K562 (cell line): ENCODE results near the gene CCNB1IP1. TPM values are rescaled to one million over a fixed set of nuclear protein-coding genes. Genes with fewer than 3 reads are reported as not detected.

ENCODE experiments used
- ATAC-seq: fragments of 200-7000 bp; cut with Tn5 transposase; 3 replicates; pipeline ENCODE4 v1.9.1; 2020; ENCODE audit warnings: moderate library complexity
- BruUV-seq: library from RNA; stranded (reverse); fragments of 400-500 nt; replicated peaks from 2 replicates; lab custom pipeline; 2021; lab: Mats Ljungman, UMichigan
- CTCF ChIA-PET: fragments of 300-600 bp; formaldehyde crosslinking; extraction: SDS; loops from one replicate; lab custom pipeline; 2021; ENCODE audit warnings: low intra/inter-chr PET ratio; lab: Yijun Ruan, JAX
- POLR2A ChIA-PET: fragments of 300-600, 350-650 bp; sonication (Branson Sonifier 250); formaldehyde crosslinking; extraction: SDS; loops from one replicate; lab custom pipeline; 2021; ENCODE audit warnings: antibody characterized with exemption, inconsistent platforms; lab: Yijun Ruan, JAX
- DNase-seq, 4 experiments: peaks; one replicate each; pipeline versions ENCODE4 v3.0.0 to v3.0.0-alpha.2; 2011 to 2018; ENCODE audit warnings: low spot score in 3 of 4, mixed read lengths in 3 of 4; ENCODE audit errors: extremely low read depth in 1 of 4
- FAIRE-seq: peaks from 2 replicates; lab custom pipeline; 2011; peaks lifted over from hg19 to GRCh38; lab: Jason Lieb, UNC
- H2AFZ ChIP-seq: 2 replicates; pipeline ENCODE4 v1.6.0; 2011; ENCODE audit warnings: low read depth, low read length, control low read depth, inconsistent platforms
- H3K27ac ChIP-seq: fragments of 200-600 bp; 3 replicates; pipeline ENCODE4 v1.8.0; 2011; ENCODE audit warnings: low read depth, mild to moderate bottlenecking, control low read depth, inconsistent platforms, low read length, moderate library complexity, mixed read lengths; ENCODE audit errors: extremely low read depth
- H3K27me3 ChIP-seq, 2 experiments: fragments of 300-600 bp in 1 of 2; 2 replicates in 1 of 2; 3 replicates in 1 of 2; pipeline versions ENCODE4 v1.6.0 to v1.8.0; 2011; ENCODE audit warnings: inconsistent platforms in 2 of 2, low read length in 2 of 2, mild to moderate bottlenecking in 1 of 2, mixed read lengths in 1 of 2, moderate library complexity in 1 of 2; ENCODE audit not compliant: control insufficient read depth in 2 of 2, insufficient read depth in 2 of 2
- H3K36me3 ChIP-seq: fragments of 300-600 bp; 3 replicates; pipeline ENCODE4 v1.8.0; 2011; ENCODE audit warnings: mild to moderate bottlenecking, low read length, inconsistent platforms; ENCODE audit not compliant: control insufficient read depth, insufficient read depth
- H3K4me1 ChIP-seq, 2 experiments: fragments of 200-600 bp in 1 of 2; replicated peaks in 1 of 2; 2 replicates in 1 of 2; 3 replicates in 1 of 2; pipeline versions ENCODE4 v1.5.1 to v1.8.0; 2011; ENCODE audit warnings: inconsistent platforms in 2 of 2, low read length in 2 of 2, mild to moderate bottlenecking in 1 of 2, mixed read lengths in 1 of 2, moderate library complexity in 1 of 2; ENCODE audit not compliant: control insufficient read depth in 2 of 2, insufficient read depth in 2 of 2
- H3K4me2 ChIP-seq: 2 replicates; pipeline ENCODE4 v1.6.1; 2011; ENCODE audit warnings: low read length, control low read depth, inconsistent platforms, mixed read lengths; ENCODE audit not compliant: insufficient read depth
- H3K4me3 ChIP-seq: fragments of 200-600 bp; sonication (generic), shearing (Covaris generic); 2 replicates; pipeline ENCODE4 v1.5.1; 2016; ENCODE audit warnings: control low read depth, inconsistent platforms
- H3K79me2 ChIP-seq: fragments of 200-600 bp; 3 replicates; pipeline ENCODE4 v1.8.0; 2011; ENCODE audit warnings: low read length, inconsistent platforms; ENCODE audit not compliant: control insufficient read depth, insufficient read depth
- H3K9ac ChIP-seq, 2 experiments: 2 replicates each; pipeline versions ENCODE4 v1.6.0 to v1.6.1; 2011; ENCODE audit warnings: low read depth in 2 of 2, low read length in 2 of 2, control low read depth in 1 of 2, inconsistent platforms in 1 of 2, mild to moderate bottlenecking in 1 of 2, mixed read lengths in 1 of 2; ENCODE audit not compliant: insufficient read depth in 1 of 2
- H3K9me1 ChIP-seq: one replicate; pipeline ENCODE4 v1.6.0; 2011; ENCODE audit warnings: inconsistent platforms, mild to moderate bottlenecking, low read length, moderate library complexity; ENCODE audit not compliant: control insufficient read depth, insufficient read depth
- H3K9me3 ChIP-seq: replicated peaks from 2 replicates; pipeline ENCODE4 v1.5.1; 2011; ENCODE audit warnings: low read depth, low read length, inconsistent platforms; ENCODE audit not compliant: control insufficient read depth, insufficient read depth
- H4K20me1 ChIP-seq: replicated peaks from 2 replicates; pipeline ENCODE4 v1.6.1; 2011; ENCODE audit warnings: low read length, inconsistent platforms, mixed read lengths; ENCODE audit not compliant: control insufficient read depth, insufficient read depth
- BCL6 ChIP-seq: fragments of 250-450 bp; sonication (Bioruptor Pico); IDR thresholded peaks from 2 replicates; pipeline ENCODE4 v1.4.0; 2020
- BRD9 ChIP-seq: fragments of 450-650 bp; IDR thresholded peaks from 2 replicates; pipeline ENCODE4 v1.6.1; 2018; ENCODE audit warnings: low read depth; ENCODE audit not compliant: partially characterized antibody
- CBFA2T3 ChIP-seq: fragments of 450-650 bp; IDR thresholded peaks from 2 replicates; pipeline ENCODE4 v1.6.1; 2017
- MCM2 ChIP-seq: fragments of 450-650 bp; IDR thresholded peaks from 2 replicates; pipeline ENCODE4 v1.6.1; 2017; ENCODE audit warnings: low read depth, mild to moderate bottlenecking
- ZNF584 ChIP-seq: fragments of 200-800 bp; sonication (Bioruptor generic); IDR thresholded peaks from 2 replicates; pipeline ENCODE4 v1.6.1; 2016; ENCODE audit warnings: low read depth, mild to moderate bottlenecking, missing genetic modification characterization, missing compliant biosample characterization
- ZNF707 ChIP-seq: fragments of 250-450 bp; sonication (Bioruptor Pico); conservative IDR thresholded peaks from 2 replicates; pipeline ENCODE4 v1.8.0; 2022; ENCODE audit warnings: inconsistent platforms, mild to moderate bottlenecking, moderate library complexity
- WGBS: fragments of 100-300 bp; shearing (Covaris generic); methylation state at CpG from one replicate; pipeline ENCODE4 v1.1.6; 2016; ENCODE audit warnings: low coverage, mixed read lengths; ENCODE audit not compliant: insufficient coverage; ENCODE audit errors: missing lambda C conversion rate; 5-methylcytosine and 5-hydroxymethylcytosine counted together
- in situ Hi-C: fragments of 300-500 bp; cut with MboI; formaldehyde crosslinking; loops from 4 replicates; pipeline ENCODE4 v1.15.0; 2018; ENCODE audit warnings: inconsistent platforms, mixed read lengths
- intact Hi-C: fragments of 100-400 bp; cut with micrococcal nuclease; formaldehyde crosslinking; loops from 2 replicates; pipeline ENCODE4 v1.14.2; 2022
- polyA plus RNA-seq, 8 experiments: library from polyadenylated mRNA; depleted of rRNA in 4 of 8; stranded (reverse) in 5 of 8; unstranded in 3 of 8; fragments of >200 nt; fragmentation: Nextera tagmentation in 2 of 8; fragmentation: Illumina TruSeq in 1 of 8; extraction: Ambion mirVana in 2 of 8; extraction: Trizol in 1 of 8; gene quantifications; 2 replicates each; pipeline versions ENCODE4 v1.2.1 to v1.2.3, GENCODE V29; 2011 to 2014; ENCODE audit warnings: inconsistent platforms in 1 of 8, missing spikeins in 1 of 8
- total RNA-seq, 7 experiments: library from RNA; depleted of rRNA in 6 of 7; stranded (reverse); fragments of >200 nt in 6 of 7; fragmentation: Illumina TruSeq in 2 of 7; extraction: Trizol in 2 of 7; gene quantifications; 2 replicates each; pipeline versions ENCODE4 v1.2.1 to v1.2.3, GENCODE V29; 2011 to 2021; ENCODE audit warnings: low replicate concordance in 1 of 7
- TF ChIP-seq, protein P1 (sequence below): fragments of 450-650 bp; conservative IDR thresholded peaks from 2 replicates; pipeline ENCODE4 v1.6.1; 2016; ENCODE audit warnings: missing genetic modification characterization, low read depth, mild to moderate bottlenecking, missing compliant biosample characterization, moderate library complexity
- TF ChIP-seq, protein P2 (sequence below): sonication (generic); formaldehyde crosslinking; IDR thresholded peaks from 2 replicates; pipeline ENCODE4 v1.8.0; 2022; ENCODE audit warnings: missing genetic modification reagents, mild to moderate bottlenecking, borderline replicate concordance
- TF ChIP-seq, protein P3 (sequence below): fragments of 200-400 bp; formaldehyde crosslinking; IDR thresholded peaks from 2 replicates; pipeline ENCODE4 v1.6.1; 2017; ENCODE audit warnings: mild to moderate bottlenecking, low read depth, low read length, moderate library complexity
- TF ChIP-seq, protein P4 (sequence below): fragments of 450-650 bp; formaldehyde crosslinking; IDR thresholded peaks from 2 replicates; pipeline ENCODE4 v1.4.0; 2022; ENCODE audit warnings: missing genetic modification characterization
- TF ChIP-seq, protein P5 (sequence below), 2 experiments: fragments of 450-650 bp; IDR thresholded peaks; 2 replicates each; pipeline ENCODE4 v1.6.1; 2016

CCNB1IP1 gene
- total and polyA plus RNA-seq, 9 of the 15 experiments (the other 6 are each of a cell fraction or from before 2014, with no cell fraction given) = 51.8 to 152 (median 81.0) TPM

DNA sequence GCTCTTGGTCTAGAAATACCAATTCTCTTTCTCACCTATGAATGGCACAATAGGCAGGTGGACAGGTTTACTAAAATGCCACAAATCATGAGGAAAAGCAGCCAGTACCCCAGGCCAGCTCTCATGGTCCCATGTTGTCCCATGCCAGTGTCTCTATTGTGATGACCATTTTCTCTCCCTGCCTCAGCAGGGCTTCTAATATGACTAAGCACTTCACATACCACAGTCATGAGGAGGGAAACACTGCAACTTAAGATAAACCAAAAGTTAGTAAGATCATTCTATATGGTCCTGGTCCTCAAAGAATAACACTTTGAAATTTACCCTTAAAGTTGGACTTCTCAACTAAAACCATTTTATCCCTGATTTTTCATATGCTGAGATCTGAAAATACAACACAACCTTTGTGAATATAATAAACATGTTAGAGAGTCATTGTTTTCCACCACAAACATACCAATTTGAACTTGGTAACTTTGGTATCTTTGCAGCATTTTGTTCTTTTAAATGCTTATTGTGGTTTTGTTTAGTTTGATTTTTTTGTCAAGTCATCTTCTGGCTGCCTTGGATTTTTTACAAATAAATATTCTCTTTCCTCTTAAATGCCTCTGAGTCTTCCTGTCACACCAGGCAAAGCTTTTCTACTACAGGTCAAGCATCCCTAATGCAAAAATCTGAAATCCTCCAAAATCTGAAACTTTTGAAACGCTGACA lies 30.9 kb downstream of the CCNB1IP1 start (continued):
- TF ChIP-seq, protein P1, sequence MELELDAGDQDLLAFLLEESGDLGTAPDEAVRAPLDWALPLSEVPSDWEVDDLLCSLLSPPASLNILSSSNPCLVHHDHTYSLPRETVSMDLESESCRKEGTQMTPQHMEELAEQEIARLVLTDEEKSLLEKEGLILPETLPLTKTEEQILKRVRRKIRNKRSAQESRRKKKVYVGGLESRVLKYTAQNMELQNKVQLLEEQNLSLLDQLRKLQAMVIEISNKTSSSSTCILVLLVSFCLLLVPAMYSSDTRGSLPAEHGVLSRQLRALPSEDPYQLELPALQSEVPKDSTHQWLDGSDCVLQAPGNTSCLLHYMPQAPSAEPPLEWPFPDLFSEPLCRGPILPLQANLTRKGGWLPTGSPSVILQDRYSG (tag) = 0 out of 2 replicates have a peak, but pooled peaks have one; percentile 45

DNA sequence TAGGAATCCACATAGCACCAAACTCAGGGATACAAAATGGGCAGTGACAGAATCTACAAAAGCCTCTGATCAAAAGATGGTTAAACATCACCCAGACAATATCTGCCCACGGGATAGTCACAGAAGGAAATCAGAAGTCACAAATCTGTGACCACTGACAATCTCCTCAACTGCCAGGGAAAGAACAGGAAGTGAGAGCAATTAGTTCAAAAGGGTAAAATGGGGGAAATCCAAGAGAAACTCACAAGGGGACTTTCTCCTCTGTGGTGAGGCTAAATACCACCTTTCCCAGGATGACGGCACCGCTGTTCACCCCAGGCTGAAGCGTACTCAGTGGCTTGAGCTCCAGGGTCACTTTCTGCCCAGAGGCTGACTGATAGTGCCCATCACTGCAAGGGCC lies 38.0 kb downstream of the CCNB1IP1 start:
- 83% methylated on average over 4 of the region's 4 CpGs for WGBS
- Histone ChIP-seq H3K27me3 (no peaks in the 10 kb centered on the region), H3K4me1 (no peaks in the 10 kb centered on the region), H2AFZ (no peak overlapping the region), H3K4me3 (no peak overlapping the region), H3K27ac (no peak overlapping the region), H3K9ac (no peak overlapping the region), H3K79me2 (no peaks in the 10 kb centered on the region), H3K36me3 (peaks cover 61% of the 10 kb centered on the region; the same call in 2 of the 3 replicates), H3K9me1 (no peaks in the 10 kb centered on the region), H3K4me2 (no peak overlapping the region), H3K9me3 (no peaks in the 10 kb centered on the region), H4K20me1 (no peaks in the 10 kb centered on the region)
- BruUV-seq = no TSS peak
- FAIRE-seq = no peak
- ChIA-PET POLR2A (no interaction called here), CTCF (no interaction called here)
- intact Hi-C loops (no loop called here), in situ Hi-C loops (no loop called here)
- no peak for ATAC-seq
- DNase-seq = no peak
- TF ChIP-seq ZNF707 (CRISPR knock-in tag) = no peak
- no peak for TF ChIP-seq MCM2
- TF ChIP-seq BRD9 = no peak
- TF ChIP-seq, protein P2, sequence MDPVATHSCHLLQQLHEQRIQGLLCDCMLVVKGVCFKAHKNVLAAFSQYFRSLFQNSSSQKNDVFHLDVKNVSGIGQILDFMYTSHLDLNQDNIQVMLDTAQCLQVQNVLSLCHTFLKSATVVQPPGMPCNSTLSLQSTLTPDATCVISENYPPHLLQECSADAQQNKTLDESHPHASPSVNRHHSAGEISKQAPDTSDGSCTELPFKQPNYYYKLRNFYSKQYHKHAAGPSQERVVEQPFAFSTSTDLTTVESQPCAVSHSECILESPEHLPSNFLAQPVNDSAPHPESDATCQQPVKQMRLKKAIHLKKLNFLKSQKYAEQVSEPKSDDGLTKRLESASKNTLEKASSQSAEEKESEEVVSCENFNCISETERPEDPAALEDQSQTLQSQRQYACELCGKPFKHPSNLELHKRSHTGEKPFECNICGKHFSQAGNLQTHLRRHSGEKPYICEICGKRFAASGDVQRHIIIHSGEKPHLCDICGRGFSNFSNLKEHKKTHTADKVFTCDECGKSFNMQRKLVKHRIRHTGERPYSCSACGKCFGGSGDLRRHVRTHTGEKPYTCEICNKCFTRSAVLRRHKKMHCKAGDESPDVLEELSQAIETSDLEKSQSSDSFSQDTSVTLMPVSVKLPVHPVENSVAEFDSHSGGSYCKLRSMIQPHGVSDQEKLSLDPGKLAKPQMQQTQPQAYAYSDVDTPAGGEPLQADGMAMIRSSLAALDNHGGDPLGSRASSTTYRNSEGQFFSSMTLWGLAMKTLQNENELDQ (CRISPR knock-in tag) = no peak
- TF ChIP-seq ZNF584 = no peak
- TF ChIP-seq, protein P3, sequence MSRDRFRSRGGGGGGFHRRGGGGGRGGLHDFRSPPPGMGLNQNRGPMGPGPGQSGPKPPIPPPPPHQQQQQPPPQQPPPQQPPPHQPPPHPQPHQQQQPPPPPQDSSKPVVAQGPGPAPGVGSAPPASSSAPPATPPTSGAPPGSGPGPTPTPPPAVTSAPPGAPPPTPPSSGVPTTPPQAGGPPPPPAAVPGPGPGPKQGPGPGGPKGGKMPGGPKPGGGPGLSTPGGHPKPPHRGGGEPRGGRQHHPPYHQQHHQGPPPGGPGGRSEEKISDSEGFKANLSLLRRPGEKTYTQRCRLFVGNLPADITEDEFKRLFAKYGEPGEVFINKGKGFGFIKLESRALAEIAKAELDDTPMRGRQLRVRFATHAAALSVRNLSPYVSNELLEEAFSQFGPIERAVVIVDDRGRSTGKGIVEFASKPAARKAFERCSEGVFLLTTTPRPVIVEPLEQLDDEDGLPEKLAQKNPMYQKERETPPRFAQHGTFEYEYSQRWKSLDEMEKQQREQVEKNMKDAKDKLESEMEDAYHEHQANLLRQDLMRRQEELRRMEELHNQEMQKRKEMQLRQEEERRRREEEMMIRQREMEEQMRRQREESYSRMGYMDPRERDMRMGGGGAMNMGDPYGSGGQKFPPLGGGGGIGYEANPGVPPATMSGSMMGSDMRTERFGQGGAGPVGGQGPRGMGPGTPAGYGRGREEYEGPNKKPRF = no peak
- TF ChIP-seq BCL6 = no peak
- TF ChIP-seq, protein P4, sequence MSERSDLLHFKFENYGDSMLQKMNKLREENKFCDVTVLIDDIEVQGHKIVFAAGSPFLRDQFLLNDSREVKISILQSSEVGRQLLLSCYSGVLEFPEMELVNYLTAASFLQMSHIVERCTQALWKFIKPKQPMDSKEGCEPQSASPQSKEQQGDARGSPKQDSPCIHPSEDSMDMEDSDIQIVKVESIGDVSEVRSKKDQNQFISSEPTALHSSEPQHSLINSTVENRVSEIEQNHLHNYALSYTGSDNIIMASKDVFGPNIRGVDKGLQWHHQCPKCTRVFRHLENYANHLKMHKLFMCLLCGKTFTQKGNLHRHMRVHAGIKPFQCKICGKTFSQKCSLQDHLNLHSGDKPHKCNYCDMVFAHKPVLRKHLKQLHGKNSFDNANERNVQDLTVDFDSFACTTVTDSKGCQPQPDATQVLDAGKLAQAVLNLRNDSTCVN (CRISPR knock-in tag) = no peak
- no peak for TF ChIP-seq CBFA2T3
- TF ChIP-seq, protein P5, sequence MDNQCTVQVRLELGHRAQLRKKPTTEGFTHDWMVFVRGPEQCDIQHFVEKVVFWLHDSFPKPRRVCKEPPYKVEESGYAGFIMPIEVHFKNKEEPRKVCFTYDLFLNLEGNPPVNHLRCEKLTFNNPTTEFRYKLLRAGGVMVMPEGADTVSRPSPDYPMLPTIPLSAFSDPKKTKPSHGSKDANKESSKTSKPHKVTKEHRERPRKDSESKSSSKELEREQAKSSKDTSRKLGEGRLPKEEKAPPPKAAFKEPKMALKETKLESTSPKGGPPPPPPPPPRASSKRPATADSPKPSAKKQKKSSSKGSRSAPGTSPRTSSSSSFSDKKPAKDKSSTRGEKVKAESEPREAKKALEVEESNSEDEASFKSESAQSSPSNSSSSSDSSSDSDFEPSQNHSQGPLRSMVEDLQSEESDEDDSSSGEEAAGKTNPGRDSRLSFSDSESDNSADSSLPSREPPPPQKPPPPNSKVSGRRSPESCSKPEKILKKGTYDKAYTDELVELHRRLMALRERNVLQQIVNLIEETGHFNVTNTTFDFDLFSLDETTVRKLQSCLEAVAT (IDR thresholded peaks at IDR 0.05) = no peak
